H54 (cell line): ENCODE results near the gene SVIL.
"Not testable (repeated sequence)": the region's sequence is repeated elsewhere in the genome, so short reads cannot be mapped to it uniquely, and the experiment has no call there.

Experiments used
- DNase-seq: peaks from one replicate; pipeline ENCODE4 v3.0.0; 2011; ENCODE audit warnings: low spot score, mixed read lengths; ENCODE audit not compliant: insufficient read length
- FAIRE-seq: peaks from 3 replicates; lab custom pipeline; 2011; peaks lifted over from hg19 to GRCh38; lab: Jason Lieb, UNC
- POLR2A ChIP-seq: IDR thresholded peaks from 2 replicates; pipeline ENCODE4 v1.6.1; 2011; ENCODE audit warnings: low read depth, mild to moderate bottlenecking, low read length

The SVIL gene

DNA sequence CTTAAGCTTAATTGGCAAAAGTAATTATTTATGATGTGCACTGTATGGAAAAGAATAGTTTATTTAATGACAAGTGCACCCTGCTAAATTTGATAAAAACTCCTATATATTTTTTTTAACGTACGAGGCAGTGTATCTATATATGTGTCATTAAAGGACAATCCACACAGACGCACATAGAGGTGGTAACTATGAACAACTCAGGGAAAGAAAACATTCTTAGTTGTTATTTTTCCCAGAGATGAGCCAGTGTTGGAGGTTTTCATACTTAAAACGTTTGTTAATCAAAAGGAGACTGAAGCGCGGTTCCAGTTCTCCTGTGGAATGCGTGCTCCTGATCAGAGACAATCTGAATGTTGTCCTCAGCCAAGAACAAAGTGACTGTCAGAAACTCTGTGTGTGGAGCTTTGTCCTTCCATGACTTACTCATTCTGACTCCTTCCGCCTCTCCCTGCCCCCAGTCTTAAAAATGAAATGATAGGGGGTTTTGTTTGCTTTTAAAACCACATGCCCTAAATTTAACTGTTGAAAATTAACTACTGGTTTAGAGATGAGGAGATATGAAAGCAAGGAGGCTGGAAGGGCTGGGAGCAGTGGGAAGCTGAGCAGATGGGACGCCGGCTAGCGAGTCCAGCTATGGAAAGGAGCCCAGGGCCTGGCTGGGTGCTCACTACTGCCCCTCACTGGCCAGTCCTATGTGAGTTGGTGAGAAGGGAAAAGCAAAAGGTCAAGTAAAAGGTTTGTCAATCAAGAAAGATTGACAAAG is 99.6 kb downstream of the SVIL start:
- peak; percentile 53 for DNase-seq
- no peak for TF ChIP-seq POLR2A
- no peak for FAIRE-seq

DNA sequence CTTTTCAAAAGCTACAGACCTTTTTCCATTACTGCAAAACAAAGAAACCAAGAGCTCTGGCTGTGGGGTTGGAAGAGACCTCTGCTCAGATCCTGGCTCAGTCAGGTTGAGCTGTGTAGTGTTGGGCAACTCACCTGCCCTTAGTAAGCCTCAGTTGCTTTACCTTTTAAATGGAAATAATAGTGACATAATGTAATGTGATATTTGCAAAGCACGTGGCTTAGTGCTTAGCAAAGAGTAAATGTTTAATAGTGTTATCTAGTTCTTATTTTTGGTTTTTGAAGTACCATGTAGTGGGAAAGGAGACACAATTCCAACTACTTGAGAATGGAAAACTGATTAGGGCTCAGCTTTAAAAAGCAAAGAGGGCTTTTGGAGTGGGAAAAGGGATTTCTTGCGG is 100.2 kb downstream of the SVIL start:
- TF ChIP-seq POLR2A, result no peak
- FAIRE-seq, result no peak
- DNase-seq, result no peak

- TF ChIP-seq POLR2A, result no peak
- DNase-seq (no peak), FAIRE-seq (no peak)
These were observed 101.0 kb downstream of the SVIL start for GRCh38 chr10:29533696-29534285.

DNA sequence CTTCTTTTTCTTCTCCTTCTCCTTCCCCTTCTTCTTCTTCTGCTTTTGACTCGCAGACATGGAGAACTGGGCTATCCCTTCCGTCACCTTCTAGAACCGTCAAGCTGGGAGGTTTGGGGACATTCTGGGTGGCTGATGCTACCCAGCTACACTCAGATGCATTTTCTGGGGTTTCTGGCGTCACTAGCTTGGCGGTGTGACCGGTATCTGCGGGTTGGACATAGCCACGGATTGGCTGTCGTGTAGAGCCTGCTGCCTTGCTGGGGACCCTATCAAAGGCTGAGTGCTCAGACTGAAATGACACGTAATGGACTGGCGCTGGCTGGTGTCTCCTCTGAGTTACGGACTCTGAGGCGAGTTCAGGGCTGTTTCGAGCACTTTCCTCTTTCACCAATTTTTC is 101.7 kb downstream of the SVIL start:
- DNase-seq, result no peak
- no peak for TF ChIP-seq POLR2A
- FAIRE-seq, result no peak

DNA sequence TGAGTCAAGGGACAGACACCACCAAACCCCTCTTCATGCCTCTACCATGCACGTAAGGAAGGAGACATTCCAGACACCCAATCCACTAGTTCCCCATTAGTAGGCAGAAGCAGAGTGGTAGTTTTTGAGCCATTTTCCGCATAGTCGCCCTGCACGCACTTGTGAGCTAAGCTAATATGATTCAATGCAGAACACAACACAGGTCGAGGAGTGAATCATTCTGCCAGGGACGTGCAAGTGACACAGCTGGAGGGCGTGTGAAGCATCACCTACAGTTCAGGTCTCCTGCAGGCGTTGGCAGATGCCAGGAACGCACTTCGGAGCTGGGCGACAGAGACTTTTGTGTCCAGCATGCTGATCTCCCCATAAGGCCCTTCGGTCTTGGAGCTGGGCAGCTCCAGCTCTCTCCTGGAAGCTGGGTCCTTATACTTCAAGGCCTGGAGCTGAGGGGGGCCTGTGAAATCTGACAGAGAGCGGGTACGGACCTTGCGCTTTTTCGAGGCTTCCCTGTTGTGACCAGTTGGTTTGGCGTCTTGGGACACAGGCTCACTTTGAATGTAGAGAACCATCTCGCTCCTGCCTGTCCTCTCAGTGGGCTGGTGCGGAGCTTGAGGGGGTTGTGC is 102.4 kb downstream of the SVIL start:
- TF ChIP-seq POLR2A, result no peak
- FAIRE-seq (no peak), DNase-seq (no peak)

- FAIRE-seq (no peak), DNase-seq (no peak)
These were observed 104.4 kb downstream of the SVIL start for GRCh38 chr10:29530112-29530976.

DNA sequence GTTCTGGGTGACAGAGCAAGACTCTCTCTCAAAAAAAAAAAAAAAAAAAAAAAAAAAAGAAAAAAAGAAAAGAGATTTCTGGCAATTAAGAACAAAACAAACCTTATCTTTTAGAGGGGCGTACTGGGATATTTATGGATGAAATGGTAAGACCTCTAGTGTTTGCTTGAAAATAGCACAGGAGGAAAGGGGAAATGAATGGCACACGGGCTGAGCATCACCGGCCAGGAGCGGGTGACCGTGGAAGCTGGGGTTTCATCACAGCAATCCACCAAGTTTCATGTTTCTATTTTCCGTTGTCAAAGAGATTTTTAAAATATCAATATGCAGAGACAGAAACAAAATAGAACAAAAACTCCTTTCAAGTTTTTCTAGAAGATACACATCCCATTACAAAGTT is 105.6 kb downstream of the SVIL start:
- no peak for TF ChIP-seq POLR2A
- DNase-seq (no peak), FAIRE-seq (no peak)

More at GRCh38 chr10:29530112-29530976, 104.4 kb downstream of the SVIL start:
- no peak for TF ChIP-seq POLR2A

DNA sequence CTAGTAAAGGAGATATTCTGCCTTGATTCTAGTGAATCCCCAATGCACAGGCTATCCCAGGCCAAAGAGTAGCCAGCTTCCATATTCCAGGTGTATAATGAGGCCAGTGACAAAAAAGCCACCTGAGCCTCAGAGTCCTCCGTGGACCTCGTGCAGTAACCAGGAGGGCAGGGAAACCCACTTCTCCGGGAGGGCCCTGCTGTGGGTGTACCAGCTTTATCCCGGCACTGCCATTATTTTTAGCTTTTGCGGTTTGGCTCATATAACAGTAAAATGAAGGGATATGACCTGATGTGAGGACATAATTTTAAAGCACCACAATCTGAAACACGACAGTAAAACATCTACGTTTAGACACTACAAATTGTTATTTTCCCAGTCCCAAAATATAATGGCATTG is 109.0 kb downstream of the SVIL start:
- FAIRE-seq (no peak), DNase-seq (no peak)
- no peak for TF ChIP-seq POLR2A

- no peak for TF ChIP-seq POLR2A
- FAIRE-seq (no peak), DNase-seq (no peak)
These were observed 110.1 kb downstream of the SVIL start for GRCh38 chr10:29524720-29525119.

GRCh38 chr10:29524294-29524693 is 110.5 kb downstream of the SVIL start:
- no peak for TF ChIP-seq POLR2A
- no peak for DNase-seq
- no peak for FAIRE-seq

- no peak for TF ChIP-seq POLR2A
- FAIRE-seq (no peak), DNase-seq (no peak)
These were observed 111.9 kb downstream of the SVIL start for GRCh38 chr10:29522918-29523317.

GRCh38 chr10:29522061-29522855 is 112.5 kb downstream of the SVIL start:
- FAIRE-seq, result no peak
- TF ChIP-seq POLR2A, result no peak
- DNase-seq, result no peak

DNA sequence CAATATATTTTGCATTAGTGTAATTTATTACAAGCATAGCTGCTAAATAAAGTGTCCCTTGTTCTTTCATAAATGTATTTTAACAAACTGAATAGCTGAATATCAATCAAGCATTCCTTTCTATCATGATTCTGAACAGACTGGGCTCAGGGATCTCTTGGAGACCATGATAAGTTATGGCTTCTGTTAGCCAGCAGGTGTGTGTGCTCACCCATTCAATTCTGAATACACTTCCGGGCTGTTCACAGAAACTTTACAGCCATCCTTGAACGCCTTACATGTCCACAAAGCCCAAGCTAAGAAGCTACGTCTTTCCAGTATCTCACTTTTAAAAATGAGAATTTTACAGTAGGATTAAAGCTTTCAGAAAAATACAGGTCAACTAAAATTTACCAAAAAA is 115.1 kb downstream of the SVIL start:
- TF ChIP-seq POLR2A, result no peak
- FAIRE-seq (no peak), DNase-seq (no peak)

DNA sequence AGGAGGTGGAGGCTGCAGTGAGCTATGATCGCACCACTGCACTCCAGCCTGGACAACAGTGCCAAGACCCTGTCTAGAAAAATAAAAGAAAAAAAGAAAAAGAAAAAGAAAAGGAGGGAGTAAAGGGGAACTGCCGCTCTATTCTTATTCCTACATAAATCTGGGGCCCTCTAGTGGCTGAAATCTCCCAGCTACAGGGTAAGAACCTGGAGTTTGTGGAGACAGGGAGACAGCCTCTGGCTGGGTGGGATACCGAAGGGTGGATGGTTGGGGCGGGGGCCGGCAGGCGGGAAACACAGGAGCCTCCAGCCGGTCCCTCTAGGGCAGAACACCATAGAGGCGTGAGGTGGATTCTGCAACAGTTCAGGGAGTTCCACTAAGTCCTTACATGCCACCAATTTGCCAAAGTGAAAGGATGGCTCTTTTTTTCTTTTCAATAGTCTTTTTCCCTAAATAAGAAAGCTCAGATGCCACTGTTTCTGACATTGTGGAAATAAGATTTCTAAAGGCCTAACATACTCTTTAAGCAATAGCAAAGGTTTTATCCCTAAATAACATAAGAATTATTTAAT is 117.3 kb downstream of the SVIL start:
- FAIRE-seq, result no peak
- peak; percentile 15 for DNase-seq
- no peak for TF ChIP-seq POLR2A

DNA sequence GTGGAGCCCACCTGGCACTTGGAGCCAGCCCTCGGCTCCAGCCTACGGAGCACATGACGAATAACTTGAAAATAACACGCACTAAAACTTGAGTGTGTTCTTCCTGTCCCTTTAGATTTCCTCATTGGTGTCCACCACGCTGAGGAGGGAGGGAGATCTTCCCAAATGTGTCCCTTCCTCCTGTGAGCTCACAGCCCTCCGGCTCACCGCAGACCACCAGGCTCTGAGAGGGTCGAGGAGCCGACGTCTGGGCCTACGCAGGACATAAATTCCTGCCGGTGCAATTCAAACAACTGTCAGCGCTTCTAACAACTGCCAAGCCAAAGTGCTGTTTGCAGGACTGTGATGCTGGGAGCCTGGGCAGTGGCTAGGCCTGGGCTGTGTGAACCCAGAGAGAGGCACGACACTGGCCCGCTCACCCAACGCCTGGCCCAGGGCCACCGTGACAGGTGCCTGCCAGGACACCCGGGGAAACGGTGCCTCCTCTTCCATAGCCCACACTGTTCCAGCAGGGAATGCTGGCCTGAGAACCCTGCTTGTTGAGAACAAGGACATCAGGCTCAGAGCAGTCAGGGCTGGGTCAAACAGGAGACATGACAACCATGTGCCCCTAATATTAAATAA is 118.3 kb downstream of the SVIL start:
- not testable (repeated sequence) for DNase-seq, FAIRE-seq

- not testable (repeated sequence) for FAIRE-seq, DNase-seq
These were observed 118.9 kb downstream of the SVIL start for GRCh38 chr10:29515879-29516278.

DNA sequence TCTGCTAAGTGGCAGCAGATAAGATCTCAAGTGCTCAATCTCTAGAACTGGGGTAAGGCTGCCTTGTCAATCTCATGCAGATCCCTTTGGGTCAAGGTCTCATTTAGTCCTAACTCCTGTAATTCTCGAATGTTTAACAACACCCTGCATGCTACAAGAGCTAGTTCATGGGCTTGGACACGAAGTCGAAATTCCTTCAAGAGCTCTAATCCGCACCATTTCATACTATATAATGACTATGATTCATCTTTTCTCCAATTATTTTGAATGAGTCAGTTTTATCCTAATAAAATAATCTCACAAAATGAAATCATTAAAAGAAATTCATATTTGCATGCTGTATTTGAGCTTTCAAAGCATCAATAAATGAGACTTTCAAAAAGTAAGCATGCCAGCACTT is 119.7 kb downstream of the SVIL start:
- not testable (repeated sequence) for FAIRE-seq, DNase-seq
